ENCODE data around the gene C3orf20. TPM values are rescaled to one million over a fixed set of nuclear protein-coding genes. Genes with fewer than 3 reads are reported as not detected.

The C3orf20 gene
- total and polyA plus RNA-seq, 2 of the 13 experiments (the other 11 are each of a cell fraction or from before 2014, with no cell fraction given), result 0.03 to 0.04 TPM

DNA sequence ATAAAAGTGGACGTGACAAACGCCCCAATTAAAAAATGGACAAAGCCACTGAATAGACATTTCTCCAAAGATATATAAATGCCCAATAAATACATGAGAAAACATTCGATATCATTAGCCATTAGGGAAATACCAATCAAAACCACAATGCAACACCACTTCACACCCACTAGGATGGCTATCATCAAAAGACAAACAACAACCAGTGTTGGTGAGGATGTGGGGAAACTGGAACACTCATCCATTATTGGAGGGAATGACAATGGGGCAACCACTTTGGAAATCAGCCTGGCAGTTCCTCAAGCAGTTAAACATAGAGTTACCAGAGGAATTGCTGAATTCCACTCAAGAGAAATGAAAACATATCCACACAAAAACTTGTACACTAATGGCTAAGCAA, 111.4 kb downstream of the C3orf20 start (continued):
- TF ChIP-seq, protein P1, sequence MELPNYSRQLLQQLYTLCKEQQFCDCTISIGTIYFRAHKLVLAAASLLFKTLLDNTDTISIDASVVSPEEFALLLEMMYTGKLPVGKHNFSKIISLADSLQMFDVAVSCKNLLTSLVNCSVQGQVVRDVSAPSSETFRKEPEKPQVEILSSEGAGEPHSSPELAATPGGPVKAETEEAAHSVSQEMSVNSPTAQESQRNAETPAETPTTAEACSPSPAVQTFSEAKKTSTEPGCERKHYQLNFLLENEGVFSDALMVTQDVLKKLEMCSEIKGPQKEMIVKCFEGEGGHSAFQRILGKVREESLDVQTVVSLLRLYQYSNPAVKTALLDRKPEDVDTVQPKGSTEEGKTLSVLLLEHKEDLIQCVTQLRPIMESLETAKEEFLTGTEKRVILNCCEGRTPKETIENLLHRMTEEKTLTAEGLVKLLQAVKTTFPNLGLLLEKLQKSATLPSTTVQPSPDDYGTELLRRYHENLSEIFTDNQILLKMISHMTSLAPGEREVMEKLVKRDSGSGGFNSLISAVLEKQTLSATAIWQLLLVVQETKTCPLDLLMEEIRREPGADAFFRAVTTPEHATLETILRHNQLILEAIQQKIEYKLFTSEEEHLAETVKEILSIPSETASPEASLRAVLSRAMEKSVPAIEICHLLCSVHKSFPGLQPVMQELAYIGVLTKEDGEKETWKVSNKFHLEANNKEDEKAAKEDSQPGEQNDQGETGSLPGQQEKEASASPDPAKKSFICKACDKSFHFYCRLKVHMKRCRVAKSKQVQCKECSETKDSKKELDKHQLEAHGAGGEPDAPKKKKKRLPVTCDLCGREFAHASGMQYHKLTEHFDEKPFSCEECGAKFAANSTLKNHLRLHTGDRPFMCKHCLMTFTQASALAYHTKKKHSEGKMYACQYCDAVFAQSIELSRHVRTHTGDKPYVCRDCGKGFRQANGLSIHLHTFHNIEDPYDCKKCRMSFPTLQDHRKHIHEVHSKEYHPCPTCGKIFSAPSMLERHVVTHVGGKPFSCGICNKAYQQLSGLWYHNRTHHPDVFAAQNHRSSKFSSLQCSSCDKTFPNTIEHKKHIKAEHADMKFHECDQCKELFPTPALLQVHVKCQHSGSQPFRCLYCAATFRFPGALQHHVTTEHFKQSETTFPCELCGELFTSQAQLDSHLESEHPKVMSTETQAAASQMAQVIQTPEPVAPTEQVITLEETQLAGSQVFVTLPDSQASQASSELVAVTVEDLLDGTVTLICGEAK (IDR thresholded peaks at IDR 0.05), result no peak
- TF ChIP-seq, protein P1 (CRISPR knock-in tag; IDR thresholded peaks at IDR 0.05), result no peak
- TF ChIP-seq TAF1 (CRISPR knock-in tag; IDR thresholded peaks at IDR 0.05), result no peak

DNA sequence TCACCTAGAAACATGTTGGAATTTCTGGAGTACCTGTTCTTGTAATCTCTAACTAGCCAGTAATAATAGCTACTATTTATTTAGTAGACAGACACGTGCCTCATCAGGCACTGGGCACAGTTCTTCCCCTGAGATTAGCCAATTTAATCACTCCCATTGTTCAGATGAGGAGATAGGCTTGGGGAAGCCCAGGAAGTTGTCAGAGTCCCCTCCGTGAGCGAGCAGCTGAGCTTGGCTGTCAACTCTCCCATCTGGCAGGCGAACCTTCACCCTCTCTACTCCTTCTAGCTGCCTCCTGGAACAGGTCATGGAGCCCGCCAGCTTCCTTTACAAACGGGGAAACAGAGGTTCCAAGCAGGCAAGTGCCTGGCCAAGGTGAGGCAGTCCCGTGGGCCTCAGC, 112.7 kb downstream of the C3orf20 start:
- no peaks in the 10 kb centered on the region for H3K9me3 ChIP-seq (ENCODE audit: low read length)
- H4K20me1 ChIP-seq (ENCODE audit: insufficient read depth, low read length), result no peaks in the 10 kb centered on the region
- H3K4me1 ChIP-seq (ENCODE audit: insufficient read depth, low read length), result peaks cover 36% of the 10 kb centered on the region
- intact Hi-C loops (cut with micrococcal nuclease; ENCODE audit: unreplicated experiment) (no loop called here), in situ Hi-C loops (cut with HindIII; ENCODE audit: extremely low pct_ligation_motif_present, low pct_unique_long_range_greater_than_20kb) (loop anchor here (5.0 kb wide), 1 partner anchor 135 kb away; no protein-coding TSS in a partner anchor)
- no peak overlapping the region for H3K4me2 ChIP-seq (ENCODE audit: low read depth, low read length)
- H3K4me3 ChIP-seq (replicated peaks in 1 of 3; ENCODE audit: insufficient read depth in 1 of 3, low read depth in 2 of 3, low read length in 3 of 3), result no peak overlapping the region
- DNase-seq (ENCODE audit: low spot score) (peak; percentile 49), ATAC-seq (peak; percentile 51), FAIRE-seq (no peak)
- H3K9ac ChIP-seq (ENCODE audit: insufficient read depth, low read depth, low read length), result no peak overlapping the region
- no peak overlapping the region for H2AFZ ChIP-seq (ENCODE audit: low read length)
- 0 out of 5 replicates have a peak, but pooled peaks cover 0 to 6% of the 10 kb centered on the region in 2 experiments for H3K27me3 ChIP-seq (ENCODE audit: control insufficient read depth in 1 of 2, insufficient read depth in 2 of 2, low read length in 2 of 2)
- no peaks in the 10 kb centered on the region for H3K36me3 ChIP-seq (replicated peaks in 1 of 2; ENCODE audit: control insufficient read depth in 1 of 2, insufficient read depth in 2 of 2, low read length in 2 of 2)
- WGBS (ENCODE audit: low lambda C conversion rate), result 4% methylated on average over 4 of the region's 7 CpGs
- no peak overlapping the region for H3K27ac ChIP-seq (ENCODE audit: extremely low read length, insufficient read depth, low read length)
- CTCF ChIA-PET (ENCODE audit: low intra/inter-chr PET ratio, low total read pairs), result no interaction called here
- POLR2A ChIA-PET, result no interaction called here
- H3K79me2 ChIP-seq (ENCODE audit: insufficient read depth, low read length), result no peaks in the 10 kb centered on the region
- no TSS peak for BruUV-seq (replicated peaks)
- TF ChIP-seq, protein P2, sequence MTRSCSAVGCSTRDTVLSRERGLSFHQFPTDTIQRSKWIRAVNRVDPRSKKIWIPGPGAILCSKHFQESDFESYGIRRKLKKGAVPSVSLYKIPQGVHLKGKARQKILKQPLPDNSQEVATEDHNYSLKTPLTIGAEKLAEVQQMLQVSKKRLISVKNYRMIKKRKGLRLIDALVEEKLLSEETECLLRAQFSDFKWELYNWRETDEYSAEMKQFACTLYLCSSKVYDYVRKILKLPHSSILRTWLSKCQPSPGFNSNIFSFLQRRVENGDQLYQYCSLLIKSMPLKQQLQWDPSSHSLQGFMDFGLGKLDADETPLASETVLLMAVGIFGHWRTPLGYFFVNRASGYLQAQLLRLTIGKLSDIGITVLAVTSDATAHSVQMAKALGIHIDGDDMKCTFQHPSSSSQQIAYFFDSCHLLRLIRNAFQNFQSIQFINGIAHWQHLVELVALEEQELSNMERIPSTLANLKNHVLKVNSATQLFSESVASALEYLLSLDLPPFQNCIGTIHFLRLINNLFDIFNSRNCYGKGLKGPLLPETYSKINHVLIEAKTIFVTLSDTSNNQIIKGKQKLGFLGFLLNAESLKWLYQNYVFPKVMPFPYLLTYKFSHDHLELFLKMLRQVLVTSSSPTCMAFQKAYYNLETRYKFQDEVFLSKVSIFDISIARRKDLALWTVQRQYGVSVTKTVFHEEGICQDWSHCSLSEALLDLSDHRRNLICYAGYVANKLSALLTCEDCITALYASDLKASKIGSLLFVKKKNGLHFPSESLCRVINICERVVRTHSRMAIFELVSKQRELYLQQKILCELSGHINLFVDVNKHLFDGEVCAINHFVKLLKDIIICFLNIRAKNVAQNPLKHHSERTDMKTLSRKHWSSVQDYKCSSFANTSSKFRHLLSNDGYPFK (CRISPR knock-in tag; IDR thresholded peaks at IDR 0.05; ENCODE audit: borderline replicate concordance), result no peak
- no peak for TF ChIP-seq ZNF780A (CRISPR knock-in tag; IDR thresholded peaks at IDR 0.05)
- TF ChIP-seq, protein P3, sequence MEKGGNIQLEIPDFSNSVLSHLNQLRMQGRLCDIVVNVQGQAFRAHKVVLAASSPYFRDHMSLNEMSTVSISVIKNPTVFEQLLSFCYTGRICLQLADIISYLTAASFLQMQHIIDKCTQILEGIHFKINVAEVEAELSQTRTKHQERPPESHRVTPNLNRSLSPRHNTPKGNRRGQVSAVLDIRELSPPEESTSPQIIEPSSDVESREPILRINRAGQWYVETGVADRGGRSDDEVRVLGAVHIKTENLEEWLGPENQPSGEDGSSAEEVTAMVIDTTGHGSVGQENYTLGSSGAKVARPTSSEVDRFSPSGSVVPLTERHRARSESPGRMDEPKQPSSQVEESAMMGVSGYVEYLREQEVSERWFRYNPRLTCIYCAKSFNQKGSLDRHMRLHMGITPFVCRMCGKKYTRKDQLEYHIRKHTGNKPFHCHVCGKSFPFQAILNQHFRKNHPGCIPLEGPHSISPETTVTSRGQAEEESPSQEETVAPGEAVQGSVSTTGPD (CRISPR knock-in tag; IDR thresholded peaks at IDR 0.05), result no peak
- TF ChIP-seq, protein P4, sequence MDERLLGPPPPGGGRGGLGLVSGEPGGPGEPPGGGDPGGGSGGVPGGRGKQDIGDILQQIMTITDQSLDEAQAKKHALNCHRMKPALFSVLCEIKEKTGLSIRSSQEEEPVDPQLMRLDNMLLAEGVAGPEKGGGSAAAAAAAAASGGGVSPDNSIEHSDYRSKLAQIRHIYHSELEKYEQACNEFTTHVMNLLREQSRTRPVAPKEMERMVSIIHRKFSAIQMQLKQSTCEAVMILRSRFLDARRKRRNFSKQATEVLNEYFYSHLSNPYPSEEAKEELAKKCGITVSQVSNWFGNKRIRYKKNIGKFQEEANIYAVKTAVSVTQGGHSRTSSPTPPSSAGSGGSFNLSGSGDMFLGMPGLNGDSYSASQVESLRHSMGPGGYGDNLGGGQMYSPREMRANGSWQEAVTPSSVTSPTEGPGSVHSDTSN (CRISPR knock-in tag; IDR thresholded peaks at IDR 0.05), result no peak
- TF ChIP-seq SOX5 (CRISPR knock-in tag; IDR thresholded peaks at IDR 0.05; ENCODE audit: borderline replicate concordance), result peak; percentile 78
- no peak for TF ChIP-seq KDM6A (CRISPR knock-in tag; IDR thresholded peaks at IDR 0.05; ENCODE audit: low read depth)

Measured in HepG2 (cell line).